Bronchial epithelial cell (primary cell): ENCODE measurements around the gene FCN3. TPM values are rescaled to one million over a fixed set of nuclear protein-coding genes. Genes with fewer than 3 reads are reported as not detected.
"Not testable (repeated sequence)": the region's sequence is repeated elsewhere in the genome, so short reads cannot be mapped to it uniquely, and the experiment has no call there.

Source experiments
- DNase-seq: peaks from one replicate; pipeline ENCODE4 v3.0.0-alpha.2; 2010; ENCODE audit warnings: low read depth
- FAIRE-seq: peaks from 2 replicates; lab custom pipeline; 2011; peaks lifted over from hg19 to GRCh38; lab: Jason Lieb, UNC
- H3K27me3 ChIP-seq: 2 replicates; pipeline ENCODE4 v1.5.1; 2011; ENCODE audit warnings: low read length; ENCODE audit not compliant: control insufficient read depth, insufficient read depth
- H3K36me3 ChIP-seq: 2 replicates; pipeline ENCODE4 v1.5.1; 2011; ENCODE audit warnings: low read length; ENCODE audit not compliant: control insufficient read depth, insufficient read depth
- H3K4me3 ChIP-seq: 2 replicates; pipeline ENCODE4 v1.5.1; 2011; ENCODE audit warnings: mild to moderate bottlenecking, low read depth, low read length, control low read depth
- CTCF ChIP-seq: IDR thresholded peaks from 2 replicates; pipeline ENCODE4 v1.5.1; 2011; ENCODE audit warnings: mild to moderate bottlenecking, moderate library complexity, low read length, control low read depth, inconsistent platforms; ENCODE audit not compliant: insufficient read depth, severe bottlenecking
- total RNA-seq: library from RNA; depleted of rRNA; stranded (reverse); fragments of >200 nt; gene quantifications from 2 replicates; pipeline ENCODE4 v1.2.1, GENCODE V29; 2014

The FCN3 gene
- total RNA-seq, 1 donor from 2014 or later: 0.26 TPM

GRCh38 chr1:27406362-27406680 lies 31.7 kb upstream of the FCN3 start:
- no peak overlapping the region for H3K4me3 ChIP-seq
- no peaks in the 10 kb centered on the region for H3K27me3 ChIP-seq
- peak; percentile 77 for FAIRE-seq
- no peak for DNase-seq
- no peak for TF ChIP-seq CTCF
- H3K36me3 ChIP-seq: peaks cover 27% of the 10 kb centered on the region

- H3K36me3 ChIP-seq: peaks cover 24% of the 10 kb centered on the region
- not testable (repeated sequence) for H3K4me3 ChIP-seq, H3K27me3 ChIP-seq, DNase-seq
- peak; percentile 70 for FAIRE-seq
These were observed 31.2 kb upstream of the FCN3 start for GRCh38 chr1:27405598-27406361.

- Histone ChIP-seq H3K36me3 (peaks cover 21% of the 10 kb centered on the region), H3K27me3 (no peaks in the 10 kb centered on the region), H3K4me3 (no peak overlapping the region)
- DNase-seq (no peak), FAIRE-seq (no peak)
- TF ChIP-seq CTCF: no peak
These were observed 30.4 kb upstream of the FCN3 start for GRCh38 chr1:27405074-27405473.

- peaks cover 16% of the 10 kb centered on the region for H3K36me3 ChIP-seq
- FAIRE-seq (no peak), DNase-seq (no peak)
- TF ChIP-seq CTCF: no peak
- H3K27me3 ChIP-seq: no peaks in the 10 kb centered on the region
- no peak overlapping the region for H3K4me3 ChIP-seq
These were observed 29.3 kb upstream of the FCN3 start for GRCh38 chr1:27403931-27404330.

- peak; percentile 45 for TF ChIP-seq CTCF
- Histone ChIP-seq H3K36me3 (peaks cover 10% of the 10 kb centered on the region), H3K4me3 (no peak overlapping the region), H3K27me3 (no peaks in the 10 kb centered on the region)
- peak; percentile 44 for DNase-seq
- no peak for FAIRE-seq
These were observed 28.6 kb upstream of the FCN3 start for GRCh38 chr1:27403065-27403726.

- Histone ChIP-seq H3K27me3 (no peaks in the 10 kb centered on the region), H3K4me3 (no peak overlapping the region), H3K36me3 (peaks cover 2% of the 10 kb centered on the region)
- FAIRE-seq: no peak
- DNase-seq: peak; percentile 63
- peak; percentile 76 for TF ChIP-seq CTCF
These were observed 27.7 kb upstream of the FCN3 start for GRCh38 chr1:27402349-27402754.
